22Rv1 (cell line): ENCODE data around the gene AGFG1.

Experiments used
- ZFX ChIP-seq: fragments of 450-650 bp; IDR thresholded peaks from 2 replicates; pipeline ENCODE4 v1.6.1; 2017; ENCODE audit warnings: antibody characterized with exemption, borderline replicate concordance
- TF ChIP-seq, protein P1 (sequence below): fragments of 450-650 bp; IDR thresholded peaks from 2 replicates; pipeline ENCODE4 v1.5.1; 2017; ENCODE audit warnings: mild to moderate bottlenecking

- TF ChIP-seq, protein P1, sequence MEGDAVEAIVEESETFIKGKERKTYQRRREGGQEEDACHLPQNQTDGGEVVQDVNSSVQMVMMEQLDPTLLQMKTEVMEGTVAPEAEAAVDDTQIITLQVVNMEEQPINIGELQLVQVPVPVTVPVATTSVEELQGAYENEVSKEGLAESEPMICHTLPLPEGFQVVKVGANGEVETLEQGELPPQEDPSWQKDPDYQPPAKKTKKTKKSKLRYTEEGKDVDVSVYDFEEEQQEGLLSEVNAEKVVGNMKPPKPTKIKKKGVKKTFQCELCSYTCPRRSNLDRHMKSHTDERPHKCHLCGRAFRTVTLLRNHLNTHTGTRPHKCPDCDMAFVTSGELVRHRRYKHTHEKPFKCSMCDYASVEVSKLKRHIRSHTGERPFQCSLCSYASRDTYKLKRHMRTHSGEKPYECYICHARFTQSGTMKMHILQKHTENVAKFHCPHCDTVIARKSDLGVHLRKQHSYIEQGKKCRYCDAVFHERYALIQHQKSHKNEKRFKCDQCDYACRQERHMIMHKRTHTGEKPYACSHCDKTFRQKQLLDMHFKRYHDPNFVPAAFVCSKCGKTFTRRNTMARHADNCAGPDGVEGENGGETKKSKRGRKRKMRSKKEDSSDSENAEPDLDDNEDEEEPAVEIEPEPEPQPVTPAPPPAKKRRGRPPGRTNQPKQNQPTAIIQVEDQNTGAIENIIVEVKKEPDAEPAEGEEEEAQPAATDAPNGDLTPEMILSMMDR, result no peak
- no peak for TF ChIP-seq ZFX
Measured at GRCh38 chr2:227442639-227443038, 29.3 kb upstream of the AGFG1 start.
